Stimulated activated CD4-positive, alpha-beta T cell treated with anti-CD3 and anti-CD28 coated beads, Interleukin-12 subunit alpha, Interleukin-12 subunit beta, amount 100 ng/mL, for 24 hours (primary cell): Measurements from ENCODE around the gene SCRT2.

Experiments
- DNase-seq, 2 experiments: peaks; one replicate each; pipeline ENCODE4 v3.0.0-alpha.2; 2020; ENCODE audit warnings: low read depth in 2 of 2

The SCRT2 gene

DNA sequence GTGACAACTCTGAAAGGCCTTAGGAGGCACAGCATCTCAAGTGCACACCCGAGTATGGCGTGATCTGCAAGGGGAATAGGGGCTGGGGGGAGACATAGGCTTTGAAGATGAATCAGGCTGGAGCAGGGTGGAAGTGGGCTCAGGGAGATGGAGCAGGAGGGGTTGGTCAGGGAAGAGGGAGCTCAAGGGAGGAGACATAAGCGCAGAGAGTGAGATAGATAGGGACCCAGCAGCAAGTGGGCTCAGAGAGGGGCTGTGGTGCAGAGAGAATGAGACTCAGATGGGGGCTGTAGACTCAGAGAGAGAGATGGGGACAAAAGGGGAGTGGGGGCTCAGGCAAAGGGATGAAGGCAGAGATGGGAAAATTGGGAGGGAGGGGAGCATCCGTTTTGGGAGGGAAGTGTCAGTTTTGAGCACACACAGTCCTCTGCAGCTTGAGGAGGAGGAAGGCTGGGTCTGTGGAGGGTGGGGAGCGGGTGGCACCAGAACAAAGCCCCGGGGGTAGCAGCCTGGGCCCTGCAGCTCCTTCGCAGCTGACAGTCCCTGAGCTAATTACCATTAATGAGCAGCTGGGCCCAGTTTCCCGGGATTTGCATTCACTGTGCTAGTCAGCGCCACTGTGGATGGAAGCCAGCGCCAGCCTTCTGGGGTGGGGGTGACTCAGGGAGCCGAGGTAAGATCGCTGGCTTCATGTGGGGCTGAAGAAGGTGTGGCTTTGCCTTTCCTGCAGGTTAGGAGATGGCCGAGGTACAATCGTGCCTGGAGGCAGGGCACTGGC is 41.3 kb downstream of the SCRT2 start:
- no peak for DNase-seq

- DNase-seq: no peak
Observed at GRCh38 chr20:631101-631500, 44.5 kb downstream of the SCRT2 start.

DNA sequence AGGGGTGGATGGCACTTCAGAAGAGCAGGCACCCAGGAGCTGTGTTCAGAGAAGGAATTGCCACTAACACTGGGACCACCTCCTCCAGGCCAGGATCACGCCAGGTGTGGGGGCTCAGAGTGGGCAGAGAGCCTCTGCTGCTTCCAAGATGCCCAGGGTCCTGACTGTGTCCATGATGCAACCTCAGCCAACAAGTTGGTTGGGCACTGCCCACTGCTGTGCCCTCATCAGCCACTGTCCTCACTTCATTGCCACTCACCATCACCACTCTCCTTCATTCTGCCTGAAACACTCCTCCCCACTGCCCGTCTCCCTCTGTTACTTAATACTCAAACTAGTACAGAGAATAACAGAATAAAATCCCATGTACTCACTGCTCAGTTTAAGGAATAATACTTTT is 49.0 kb downstream of the SCRT2 start:
- DNase-seq: no peak

- DNase-seq: no peak
Observed at GRCh38 chr20:625360-625932, 50.2 kb downstream of the SCRT2 start.

GRCh38 chr20:623704-624103 is 51.9 kb downstream of the SCRT2 start:
- no peak for DNase-seq

GRCh38 chr20:623021-623420 is 52.6 kb downstream of the SCRT2 start:
- no peak for DNase-seq

DNA sequence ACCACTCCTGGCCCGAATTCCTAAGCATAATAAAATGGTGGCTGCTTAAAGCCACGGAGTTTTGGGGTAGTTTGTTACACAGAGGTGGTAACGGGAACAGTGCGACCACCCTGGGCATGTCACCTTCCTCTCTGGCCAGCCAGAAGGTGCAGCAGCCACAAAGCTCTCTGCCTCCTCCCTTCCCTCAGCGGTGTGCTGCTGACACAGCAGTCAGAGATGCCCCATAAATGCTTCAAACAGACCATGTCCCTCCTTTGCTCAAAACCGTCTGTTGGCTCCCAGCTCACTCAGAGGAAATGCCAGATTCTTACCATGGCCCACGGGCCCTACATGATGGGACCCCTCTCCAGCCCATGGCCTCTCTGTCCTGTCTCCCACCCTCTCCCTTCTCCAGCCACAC is 53.4 kb downstream of the SCRT2 start:
- DNase-seq: no peak

DNA sequence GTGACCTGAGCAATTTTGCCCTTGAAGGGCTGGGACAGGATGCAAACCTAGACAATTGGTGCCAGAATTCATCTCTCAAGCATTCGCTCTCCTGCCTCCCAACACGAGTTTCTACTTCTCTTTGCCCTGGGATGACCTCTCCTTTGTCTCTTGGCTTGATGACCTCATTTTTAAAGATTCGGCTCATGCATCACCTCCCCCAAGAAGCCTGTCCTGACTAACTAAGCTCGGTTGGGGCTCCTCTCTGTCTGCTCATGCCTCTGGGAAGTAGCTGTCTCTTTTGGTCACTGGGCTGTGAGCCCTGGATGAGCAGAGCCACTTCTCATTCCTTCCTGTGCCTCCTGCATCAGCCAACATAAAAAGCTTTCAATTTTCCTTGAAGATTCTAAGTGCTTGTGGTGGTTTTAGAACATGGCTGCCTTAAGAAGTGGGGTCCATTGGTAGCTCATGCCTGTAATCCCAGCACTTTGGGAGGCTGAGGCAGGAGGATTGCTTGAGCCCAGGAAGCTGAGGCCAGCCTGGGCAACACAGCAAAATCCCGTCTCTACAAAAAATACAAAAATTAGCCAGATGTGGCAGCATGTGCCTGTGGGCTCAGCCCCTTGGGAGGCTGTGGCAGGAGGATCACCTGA is 54.4 kb downstream of the SCRT2 start:
- DNase-seq: no peak

DNA sequence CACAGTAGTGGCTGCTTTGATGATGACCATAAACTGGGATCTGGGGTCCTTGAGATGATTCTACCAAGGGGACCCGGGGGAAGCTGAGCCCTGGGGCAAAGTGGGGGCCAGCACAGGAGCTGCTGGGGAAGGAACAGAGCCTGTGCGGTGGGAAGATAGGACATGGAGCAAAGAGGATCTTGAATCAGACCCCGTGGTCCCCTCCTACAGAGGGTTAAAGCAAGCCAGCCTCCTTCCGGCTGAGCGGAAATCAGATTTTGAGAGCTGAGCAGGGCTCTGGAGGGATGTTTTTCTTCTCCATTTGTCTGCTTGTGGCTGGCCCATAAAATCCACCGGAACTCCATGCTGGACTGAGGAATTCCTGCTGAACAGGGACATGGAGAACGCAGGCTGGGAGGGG is 55.4 kb downstream of the SCRT2 start:
- no peak for DNase-seq

DNA sequence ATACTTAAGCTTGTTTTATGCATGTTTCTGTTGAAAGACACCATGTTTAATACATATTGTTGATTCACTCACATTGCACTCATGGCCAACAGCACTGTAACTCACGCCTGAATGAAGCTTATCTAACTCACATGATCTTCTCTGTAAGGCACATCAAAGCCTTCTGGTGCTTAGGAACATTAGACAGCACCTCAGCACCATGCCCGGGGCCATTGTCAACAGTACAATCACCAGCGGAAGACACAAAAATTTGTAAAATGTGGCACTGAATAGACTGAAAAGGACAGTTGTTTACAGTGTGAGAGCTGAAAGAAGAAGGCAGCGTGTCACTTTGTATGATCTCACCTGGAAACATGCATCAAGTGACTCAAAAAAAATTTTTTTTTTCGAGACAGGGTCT is 56.6 kb downstream of the SCRT2 start:
- DNase-seq: no peak

GRCh38 chr20:617934-618690 is 57.5 kb downstream of the SCRT2 start:
- no peak for DNase-seq

- no peak for DNase-seq
Observed at GRCh38 chr20:615514-615913, 60.1 kb downstream of the SCRT2 start.

DNA sequence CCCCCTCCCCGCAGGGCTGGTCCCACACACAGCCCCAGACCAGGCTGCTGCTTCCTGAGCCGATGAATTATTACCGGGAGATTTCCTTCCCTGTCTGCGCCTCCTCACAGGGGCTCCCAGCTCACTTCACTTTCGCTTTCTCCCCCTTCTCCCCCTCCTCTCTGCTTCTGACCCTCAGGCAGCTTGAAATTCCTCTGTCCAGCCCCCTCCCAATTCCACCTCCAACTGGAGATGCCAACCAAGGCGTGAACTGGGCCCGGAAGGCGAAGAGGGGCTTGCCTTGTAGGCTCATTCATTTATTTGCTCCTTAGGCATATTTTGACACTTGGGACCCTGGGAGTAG is 63.8 kb downstream of the SCRT2 start:
- no peak for DNase-seq
